GM18519 (cell line): ENCODE measurements around the gene DNM3.

Experiments
- ATAC-seq: cut with Tn5 transposase; IDR thresholded peaks from one replicate; pipeline ENCODE4 v1.9.1; 2021; ENCODE audit warnings: mild to moderate bottlenecking, moderate library complexity; ENCODE audit not compliant: unreplicated experiment, low FRiP score

The DNM3 gene

GRCh38 chr1:172252321-172252720 lies 411.0 kb downstream of the DNM3 start:
- no peak for ATAC-seq

GRCh38 chr1:172252958-172253357 lies 411.7 kb downstream of the DNM3 start:
- no peak for ATAC-seq

GRCh38 chr1:172254521-172255222 lies 413.4 kb downstream of the DNM3 start:
- ATAC-seq, result no peak

- no peak for ATAC-seq
Measured at GRCh38 chr1:172255223-172255560, 413.9 kb downstream of the DNM3 start.

GRCh38 chr1:172265905-172266304 lies 424.6 kb downstream of the DNM3 start:
- no peak for ATAC-seq

- no peak for ATAC-seq
Measured at GRCh38 chr1:172266528-172267174, 425.4 kb downstream of the DNM3 start.

- no peak for ATAC-seq
Measured at GRCh38 chr1:172268237-172268636, 426.9 kb downstream of the DNM3 start.

- no peak for ATAC-seq
Measured at GRCh38 chr1:172269084-172269483, 427.8 kb downstream of the DNM3 start.

- no peak for ATAC-seq
Measured at GRCh38 chr1:172269644-172270043, 428.3 kb downstream of the DNM3 start.

- ATAC-seq, result no peak
Measured at GRCh38 chr1:172270605-172271004, 429.3 kb downstream of the DNM3 start.

GRCh38 chr1:172272087-172272486 lies 430.8 kb downstream of the DNM3 start:
- no peak for ATAC-seq

- ATAC-seq, result no peak
Measured at GRCh38 chr1:172273647-172274396, 432.5 kb downstream of the DNM3 start.

- no peak for ATAC-seq
Measured at GRCh38 chr1:172275478-172275877, 434.2 kb downstream of the DNM3 start.

- ATAC-seq, result no peak
Measured at GRCh38 chr1:172276120-172276818, 435.0 kb downstream of the DNM3 start.

GRCh38 chr1:172277275-172277674 lies 436.0 kb downstream of the DNM3 start:
- ATAC-seq, result no peak

- no peak for ATAC-seq
Measured at GRCh38 chr1:172277989-172278388, 436.7 kb downstream of the DNM3 start.

- ATAC-seq, result no peak
Measured at GRCh38 chr1:172278478-172278877, 437.2 kb downstream of the DNM3 start.

- no peak for ATAC-seq
Measured at GRCh38 chr1:172279939-172280636, 438.8 kb downstream of the DNM3 start.

GRCh38 chr1:172283766-172284165 lies 442.5 kb downstream of the DNM3 start:
- no peak for ATAC-seq

GRCh38 chr1:172286629-172287076 lies 445.4 kb downstream of the DNM3 start:
- no peak for ATAC-seq
